Measurements from ENCODE around the gene KLK8. TPM values are rescaled to one million over a fixed set of nuclear protein-coding genes. Genes with fewer than 3 reads are reported as not detected.
A peak's percentile ranks its signal among the peaks of the same experiment; 100 is the strongest.

KLK8 gene
- total RNA-seq, 1 donor from 2014 or later: not detected

GRCh38 chr19:51019544-51019925, 18.1 kb upstream of the KLK8 start, which contains the start of gene KLK10:
KLK10 (minus strand) TSS chr19:51019709; CDS start chr19:51019130, 579 bp downstream.
- Mint-ChIP-seq H3K36me3 (ENCODE audit: unreplicated experiment) (peaks cover 5% of the 10 kb centered on the region), H3K9me3 (ENCODE audit: unreplicated experiment) (peaks cover 5% of the 10 kb centered on the region), H3K27ac (ENCODE audit: unreplicated experiment) (no peak within 1 kb of the TSS), H3K4me1 (ENCODE audit: low read depth, unreplicated experiment) (peaks cover 4% of the 10 kb centered on the region), H3K27me3 (ENCODE audit: unreplicated experiment) (peaks cover 22% of the 10 kb centered on the region), H3K4me3 (ENCODE audit: unreplicated experiment) (peak within 1 kb of the TSS; percentile 92)
- no peak for DNase-seq
- TF ChIP-seq, protein P1, sequence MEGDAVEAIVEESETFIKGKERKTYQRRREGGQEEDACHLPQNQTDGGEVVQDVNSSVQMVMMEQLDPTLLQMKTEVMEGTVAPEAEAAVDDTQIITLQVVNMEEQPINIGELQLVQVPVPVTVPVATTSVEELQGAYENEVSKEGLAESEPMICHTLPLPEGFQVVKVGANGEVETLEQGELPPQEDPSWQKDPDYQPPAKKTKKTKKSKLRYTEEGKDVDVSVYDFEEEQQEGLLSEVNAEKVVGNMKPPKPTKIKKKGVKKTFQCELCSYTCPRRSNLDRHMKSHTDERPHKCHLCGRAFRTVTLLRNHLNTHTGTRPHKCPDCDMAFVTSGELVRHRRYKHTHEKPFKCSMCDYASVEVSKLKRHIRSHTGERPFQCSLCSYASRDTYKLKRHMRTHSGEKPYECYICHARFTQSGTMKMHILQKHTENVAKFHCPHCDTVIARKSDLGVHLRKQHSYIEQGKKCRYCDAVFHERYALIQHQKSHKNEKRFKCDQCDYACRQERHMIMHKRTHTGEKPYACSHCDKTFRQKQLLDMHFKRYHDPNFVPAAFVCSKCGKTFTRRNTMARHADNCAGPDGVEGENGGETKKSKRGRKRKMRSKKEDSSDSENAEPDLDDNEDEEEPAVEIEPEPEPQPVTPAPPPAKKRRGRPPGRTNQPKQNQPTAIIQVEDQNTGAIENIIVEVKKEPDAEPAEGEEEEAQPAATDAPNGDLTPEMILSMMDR (IDR thresholded peaks at IDR 0.05; ENCODE audit: partially characterized antibody, unreplicated experiment): no peak

DNA sequence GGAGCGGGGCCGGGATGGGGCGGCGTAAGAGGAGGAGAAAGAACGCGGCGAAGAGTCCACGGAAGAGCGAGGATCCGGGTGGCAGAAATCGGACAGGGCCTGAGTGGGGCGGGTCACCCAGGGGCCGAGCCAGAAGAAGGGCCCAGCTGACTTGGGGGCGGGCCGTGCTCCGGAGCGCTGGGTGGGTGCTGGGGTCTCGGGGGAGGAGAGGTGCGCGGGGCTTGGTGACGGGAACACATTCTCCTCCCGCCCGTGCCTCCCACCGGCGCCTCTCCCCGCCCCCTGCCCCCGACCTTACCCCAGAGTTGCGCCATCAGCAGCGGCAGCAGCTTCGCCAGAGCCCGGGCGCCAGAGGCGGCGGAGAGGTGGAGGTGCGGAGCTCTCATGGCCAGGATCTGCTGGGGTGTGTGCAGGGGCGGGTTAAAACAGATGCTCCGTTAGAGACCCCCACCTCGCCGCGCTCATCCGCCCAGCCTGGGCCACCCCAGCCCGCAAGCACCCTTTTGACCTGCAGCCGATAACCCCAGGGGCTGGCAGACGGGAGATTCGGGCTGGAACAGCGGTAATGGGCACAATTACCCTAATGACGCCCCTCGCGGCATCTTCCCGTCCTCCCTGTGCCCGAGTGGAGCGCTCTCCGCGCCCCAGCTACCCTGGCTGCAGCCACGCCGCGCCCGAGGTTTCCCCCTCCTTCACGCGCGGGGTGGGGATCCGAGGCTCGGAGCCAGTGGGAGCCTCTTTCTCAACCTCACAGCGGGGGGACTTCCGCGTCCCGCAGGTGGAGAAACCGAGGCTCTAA, 17.5 kb upstream of the KLK8 start:
- Mint-ChIP-seq H3K27me3 (ENCODE audit: unreplicated experiment) (peaks cover 22% of the 10 kb centered on the region), H3K36me3 (ENCODE audit: unreplicated experiment) (peaks cover 5% of the 10 kb centered on the region), H3K4me3 (ENCODE audit: unreplicated experiment) (peak overlapping the region; percentile 92), H3K9me3 (ENCODE audit: unreplicated experiment) (peaks cover 5% of the 10 kb centered on the region), H3K4me1 (ENCODE audit: low read depth, unreplicated experiment) (peaks cover 4% of the 10 kb centered on the region), H3K27ac (ENCODE audit: unreplicated experiment) (no peak overlapping the region)
- TF ChIP-seq, protein P1 (IDR thresholded peaks at IDR 0.05; ENCODE audit: partially characterized antibody, unreplicated experiment): no peak
- DNase-seq: peak; percentile 35

DNA sequence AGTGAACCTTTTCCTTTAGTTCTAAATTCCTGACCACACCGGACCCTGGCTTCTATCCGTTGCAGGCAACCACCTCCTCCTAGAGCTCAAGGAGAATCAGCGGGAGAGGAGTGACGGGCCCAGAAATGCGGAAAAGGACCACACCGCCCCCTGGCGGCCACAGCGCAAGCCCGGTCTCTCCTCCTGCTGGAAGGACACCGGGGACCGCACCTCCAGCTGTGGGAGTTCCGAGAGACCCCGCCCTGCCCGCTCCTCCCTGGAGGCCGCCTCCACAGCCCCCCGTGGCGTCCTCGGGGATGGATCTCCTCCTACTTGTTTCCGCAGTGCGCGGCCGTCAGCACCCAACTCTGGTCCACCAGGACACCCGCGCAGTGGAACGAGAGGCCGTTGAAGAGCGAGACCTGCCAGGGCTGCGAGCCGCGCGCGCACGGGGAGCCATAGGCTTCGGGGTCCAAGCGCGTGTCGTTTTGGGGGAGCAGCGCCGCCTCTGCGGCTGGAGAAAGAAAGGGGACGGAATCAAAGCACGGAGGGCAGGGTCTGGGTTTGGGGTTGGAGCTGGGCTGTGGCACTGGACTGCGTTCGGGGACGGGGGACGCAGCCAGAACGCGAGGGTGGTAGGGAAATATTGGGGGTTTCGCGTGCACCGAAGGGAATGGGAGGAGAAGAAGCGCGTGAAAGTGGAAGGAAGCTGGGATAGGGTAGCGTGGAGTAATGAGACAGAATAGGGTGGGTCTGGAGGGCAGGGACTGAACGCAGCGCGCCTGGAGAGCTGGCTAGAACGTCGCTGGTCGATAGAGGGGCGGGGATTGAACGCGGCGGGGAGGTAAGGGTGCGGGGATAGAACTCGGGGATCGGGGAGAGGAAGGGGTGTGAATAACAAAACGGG, 15.6 kb upstream of the KLK8 start:
- Mint-ChIP-seq H3K36me3 (ENCODE audit: unreplicated experiment) (peaks cover 5% of the 10 kb centered on the region), H3K4me3 (ENCODE audit: unreplicated experiment) (peak overlapping the region; percentile 87), H3K27me3 (ENCODE audit: unreplicated experiment) (peaks cover 25% of the 10 kb centered on the region), H3K4me1 (ENCODE audit: low read depth, unreplicated experiment) (peaks cover 4% of the 10 kb centered on the region), H3K9me3 (ENCODE audit: unreplicated experiment) (peaks cover 5% of the 10 kb centered on the region), H3K27ac (ENCODE audit: unreplicated experiment) (no peak overlapping the region)
- peak; percentile 84 for DNase-seq
- TF ChIP-seq, protein P1 (IDR thresholded peaks at IDR 0.05; ENCODE audit: partially characterized antibody, unreplicated experiment): peak; percentile 87

DNA sequence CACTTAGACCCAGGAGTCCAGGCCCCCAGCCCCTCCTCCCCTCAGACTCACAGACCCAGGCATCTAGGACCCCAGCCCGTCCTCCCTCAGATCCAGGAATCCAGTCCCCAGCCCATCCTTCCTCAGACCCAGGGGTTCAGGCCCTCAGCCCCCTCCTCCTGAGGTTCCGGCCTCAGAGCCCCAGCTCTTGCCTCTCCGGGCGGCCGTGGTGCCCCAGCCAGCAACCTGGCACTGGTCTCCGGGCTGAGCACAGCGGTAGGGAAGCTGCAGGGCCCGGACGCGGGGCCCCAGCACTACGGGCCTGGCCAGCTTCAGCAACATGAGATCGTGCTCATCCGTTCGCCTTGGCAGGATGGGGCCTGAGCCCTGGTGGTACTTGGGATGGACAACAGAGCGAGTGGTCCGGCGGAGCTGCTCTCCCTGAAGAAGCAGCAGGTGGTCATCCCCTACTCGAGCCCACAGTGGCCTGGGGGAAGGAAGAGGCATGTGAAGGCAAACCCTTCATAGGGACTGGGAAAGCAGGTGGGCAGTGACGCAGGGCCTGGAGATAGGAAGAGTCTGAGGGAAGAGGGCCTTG, 14.4 kb upstream of the KLK8 start:
- Mint-ChIP-seq H3K27ac (ENCODE audit: unreplicated experiment) (no peak overlapping the region), H3K4me1 (ENCODE audit: low read depth, unreplicated experiment) (peaks cover 4% of the 10 kb centered on the region), H3K9me3 (ENCODE audit: unreplicated experiment) (peaks cover 5% of the 10 kb centered on the region), H3K36me3 (ENCODE audit: unreplicated experiment) (peaks cover 5% of the 10 kb centered on the region), H3K27me3 (ENCODE audit: unreplicated experiment) (peaks cover 25% of the 10 kb centered on the region), H3K4me3 (ENCODE audit: unreplicated experiment) (no peak overlapping the region)
- no peak for DNase-seq
- TF ChIP-seq, protein P1 (IDR thresholded peaks at IDR 0.05; ENCODE audit: partially characterized antibody, unreplicated experiment): no peak

All from glutamatergic neuron (in vitro differentiated cells).